ENCODE measurements around the gene DDAH2.

DNA sequence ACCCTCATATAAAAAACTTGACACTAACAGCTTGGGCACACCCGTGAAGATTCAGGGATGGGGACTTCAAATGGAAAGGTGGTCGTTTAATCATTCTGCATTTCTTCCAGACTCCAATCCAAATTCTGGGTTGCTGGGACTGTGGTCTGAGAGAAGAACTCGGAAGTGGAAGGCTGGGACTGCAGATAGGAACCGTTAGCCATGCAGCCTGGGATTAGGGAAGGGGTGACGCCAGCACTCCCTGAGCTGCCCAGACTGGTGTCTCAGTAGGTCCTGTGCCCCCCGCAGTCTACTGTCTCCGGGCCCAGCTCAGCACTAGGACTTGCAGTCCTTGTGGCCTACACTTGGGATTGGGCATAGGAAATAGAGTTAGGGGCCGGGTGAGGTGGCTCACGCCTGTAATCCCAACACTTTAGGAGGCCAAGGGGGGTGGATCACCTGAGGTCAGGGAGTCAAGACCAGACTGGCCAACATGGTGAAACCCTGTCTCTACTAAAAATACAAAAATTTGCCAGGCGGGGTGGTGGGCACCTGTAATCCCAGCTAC lies 7.7 kb upstream of the DDAH2 start:
- no peak for TF ChIP-seq CTCF (IDR thresholded peaks at IDR 0.05)
- TF ChIP-seq POLR2A (IDR thresholded peaks at IDR 0.05): no peak
